Neural progenitor cell (in vitro differentiated cells): ENCODE measurements around the gene TRAF7. TPM values are rescaled to one million over a fixed set of nuclear protein-coding genes. Genes with fewer than 3 reads are reported as not detected.

ENCODE experiments used
- DNase-seq: peaks from one replicate; pipeline ENCODE4 v3.0.0-alpha.2; 2016; ENCODE audit warnings: low spot score
- H2AFZ ChIP-seq: fragments of 200-600 bp; sonication (generic); replicated peaks from 2 replicates; pipeline ENCODE4 v1.6.1; 2016; ENCODE audit warnings: antibody characterized with exemption
- H3F3A ChIP-seq: fragments of 200-600 bp; sonication (generic); 2 replicates; pipeline ENCODE4 v1.6.1; 2016; ENCODE audit warnings: antibody characterized with exemption, low read depth
- H3K27ac ChIP-seq: fragments of 200-600 bp; sonication (generic); 2 replicates; pipeline ENCODE4 v1.5.1; 2016; ENCODE audit warnings: mild to moderate bottlenecking
- H3K27me3 ChIP-seq: fragments of 200-600 bp; sonication (generic); 2 replicates; pipeline ENCODE4 v1.6.1; 2016; ENCODE audit warnings: mild to moderate bottlenecking, moderate library complexity
- H3K36me3 ChIP-seq: fragments of 200-600 bp; sonication (generic); 2 replicates; pipeline ENCODE4 v1.5.1; 2016
- H3K4me1 ChIP-seq: fragments of 200-600 bp; sonication (generic); 2 replicates; pipeline ENCODE4 v1.6.1; 2016; ENCODE audit warnings: mixed run types
- H3K4me2 ChIP-seq: fragments of 200-600 bp; sonication (generic); 2 replicates; pipeline ENCODE4 v1.6.1; 2016
- H3K4me3 ChIP-seq: fragments of 200-600 bp; sonication (generic); 2 replicates; pipeline ENCODE4 v1.5.1; 2016
- H3K79me2 ChIP-seq: fragments of 200-600 bp; sonication (generic); 2 replicates; pipeline ENCODE4 v1.6.1; 2016; ENCODE audit warnings: low read depth
- H3K9ac ChIP-seq: fragments of 200-600 bp; sonication (generic); 2 replicates; pipeline ENCODE4 v1.6.1; 2016
- H3K9me3 ChIP-seq: fragments of 200-600 bp; sonication (generic); 2 replicates; pipeline ENCODE4 v1.5.1; 2016; ENCODE audit warnings: low read depth
- H4K20me1 ChIP-seq: fragments of 200-600 bp; sonication (generic); 2 replicates; pipeline ENCODE4 v1.6.1; 2016; ENCODE audit warnings: low read depth
- H3K27ac Mint-ChIP-seq: 3 replicates; pipeline ENCODE4 v1.8.0; 2021; ENCODE audit warnings: mixed read lengths
- H3K27me3 Mint-ChIP-seq: 2 replicates; pipeline ENCODE4 v1.8.0; 2022; ENCODE audit warnings: low read depth, mild to moderate bottlenecking, inconsistent platforms, moderate library complexity, mixed read lengths; ENCODE audit not compliant: insufficient read depth
- H3K36me3 Mint-ChIP-seq: 3 replicates; pipeline ENCODE4 v1.8.0; 2021; ENCODE audit warnings: mixed read lengths
- H3K4me1 Mint-ChIP-seq: 3 replicates; pipeline ENCODE4 v1.8.0; 2021; ENCODE audit warnings: mixed read lengths
- H3K4me3 Mint-ChIP-seq: 3 replicates; pipeline ENCODE4 v1.8.0; 2021; ENCODE audit warnings: mild to moderate bottlenecking, moderate library complexity, mixed read lengths
- H3K9me3 Mint-ChIP-seq: 3 replicates; pipeline ENCODE4 v1.8.0; 2020; ENCODE audit warnings: mixed read lengths
- EZH2 ChIP-seq: fragments of 200-600 bp; sonication (generic); IDR thresholded peaks from 2 replicates; pipeline ENCODE4 v1.6.1; 2017; ENCODE audit warnings: antibody characterized with exemption, mild to moderate bottlenecking, moderate library complexity
- EZH2phosphoT487 ChIP-seq: fragments of 200-600 bp; sonication (generic); IDR thresholded peaks from 2 replicates; pipeline ENCODE4 v1.6.1; 2017; ENCODE audit warnings: antibody characterized with exemption
- total RNA-seq: library from RNA; depleted of rRNA; stranded (reverse); fragments of >200 nt; gene quantifications from 2 replicates; pipeline ENCODE4 v1.2.3, GENCODE V29; 2015; ENCODE audit warnings: low replicate concordance
- TF ChIP-seq, protein P1 (sequence below): fragments of 200-600 bp; sonication (generic); IDR thresholded peaks from 2 replicates; pipeline ENCODE4 v1.5.1; 2017; ENCODE audit warnings: antibody characterized with exemption, mild to moderate bottlenecking

TRAF7 gene
- total RNA-seq, 1 donor from 2014 or later: 24.1 TPM

DNA sequence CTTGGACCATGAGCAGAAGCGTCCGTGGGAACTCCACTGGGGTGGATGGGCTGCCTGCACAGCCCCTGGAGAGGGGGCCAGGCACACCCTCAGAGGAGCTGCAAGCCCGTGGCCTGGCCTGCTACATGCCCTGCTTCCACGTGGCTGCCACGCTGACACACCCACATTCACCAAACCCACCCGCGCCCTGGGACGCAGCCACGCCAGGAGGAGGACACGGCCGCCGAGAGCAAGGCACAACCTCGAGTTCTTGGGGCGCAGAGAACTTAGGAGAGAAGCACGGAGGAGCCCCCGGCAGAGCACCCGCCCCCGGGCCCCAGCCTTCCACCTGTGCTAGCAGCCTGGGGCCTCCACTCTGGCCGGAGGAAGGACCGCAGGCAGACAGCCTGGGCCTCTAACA lies 22.0 kb downstream of the TRAF7 start:
- no peak overlapping the region for H3K27ac Mint-ChIP-seq

DNA sequence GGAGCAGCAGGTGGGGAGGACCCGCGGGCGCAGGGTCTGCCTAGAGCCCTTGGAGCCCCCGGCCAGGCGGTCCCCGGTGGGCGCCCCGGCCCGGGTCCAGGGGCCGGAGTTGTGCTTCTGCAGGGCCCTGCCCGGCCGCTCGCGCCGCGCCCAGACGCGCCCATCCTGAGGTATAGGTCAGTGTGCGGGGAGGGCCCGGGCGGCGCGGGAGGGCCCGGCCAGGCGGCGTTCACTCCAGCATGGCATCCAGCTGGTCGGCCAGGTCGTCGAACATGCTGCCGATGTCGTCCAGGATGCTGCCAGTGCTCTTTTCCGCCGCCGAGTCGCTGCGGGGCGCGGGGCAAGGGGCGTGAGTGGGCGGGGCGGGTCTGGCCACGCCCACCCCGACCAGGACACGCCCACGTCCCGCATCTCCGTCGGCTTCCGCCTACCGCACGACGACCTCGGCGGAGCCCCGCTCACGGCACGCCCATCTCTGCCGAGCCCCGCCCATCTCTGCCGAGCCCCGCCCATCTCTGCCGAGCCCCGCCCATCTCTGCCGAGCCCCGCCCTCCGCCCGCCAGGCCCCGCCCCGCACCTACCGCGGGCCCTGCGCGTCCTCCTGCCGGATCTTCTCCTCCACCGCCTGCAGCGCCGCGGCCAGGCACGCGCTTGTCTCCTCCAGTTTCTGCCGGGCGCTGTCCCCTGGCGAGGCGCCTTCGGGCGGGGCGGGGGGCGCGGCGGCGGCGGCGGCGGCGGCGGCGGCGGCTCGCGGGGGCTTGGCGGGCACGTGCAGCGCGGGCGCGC lies 22.9 kb downstream of the TRAF7 start:
- H4K20me1 ChIP-seq: no peaks in the 10 kb centered on the region
- H3K27ac Mint-ChIP-seq: no peak overlapping the region
- H3F3A ChIP-seq: peaks cover 5% of the 10 kb centered on the region
- H3K9me3 ChIP-seq: no peaks in the 10 kb centered on the region
- no peak overlapping the region for H3K9ac ChIP-seq
- no peak overlapping the region for H2AFZ ChIP-seq
- no peaks in the 10 kb centered on the region for H3K79me2 ChIP-seq
- H3K4me1 ChIP-seq: no peaks in the 10 kb centered on the region
- DNase-seq: peak; percentile 76
- H3K27ac ChIP-seq: no peak overlapping the region
- H3K4me1 Mint-ChIP-seq: peaks cover 3% of the 10 kb centered on the region
- TF ChIP-seq EZH2phosphoT487 (no peak), EZH2 (no peak)
- peaks cover 6% of the 10 kb centered on the region for H3K27me3 Mint-ChIP-seq
- no peaks in the 10 kb centered on the region for H3K9me3 Mint-ChIP-seq
- no peak overlapping the region for H3K4me3 Mint-ChIP-seq
- no peak overlapping the region for H3K4me2 ChIP-seq
- H3K36me3 Mint-ChIP-seq: peaks cover 2% of the 10 kb centered on the region
- H3K27me3 ChIP-seq: no peaks in the 10 kb centered on the region
- no peaks in the 10 kb centered on the region for H3K36me3 ChIP-seq
- no peak overlapping the region for H3K4me3 ChIP-seq

More for the DNA sequence above, 22.0 kb downstream of the TRAF7 start:
- H3K27me3 Mint-ChIP-seq: peaks cover 5% of the 10 kb centered on the region
- H3K9ac ChIP-seq: no peak overlapping the region
- no peaks in the 10 kb centered on the region for H4K20me1 ChIP-seq
- no peaks in the 10 kb centered on the region for H3K27me3 ChIP-seq
- H3F3A ChIP-seq: peaks cover 5% of the 10 kb centered on the region
- no peak overlapping the region for H3K4me3 Mint-ChIP-seq
- no peaks in the 10 kb centered on the region for H3K9me3 ChIP-seq
- no peaks in the 10 kb centered on the region for H3K79me2 ChIP-seq
- no peak overlapping the region for H2AFZ ChIP-seq
- H3K27ac ChIP-seq: no peak overlapping the region
- no peak for TF ChIP-seq EZH2
- no peaks in the 10 kb centered on the region for H3K36me3 ChIP-seq
- H3K36me3 Mint-ChIP-seq: peaks cover 2% of the 10 kb centered on the region
- H3K4me3 ChIP-seq: no peak overlapping the region
- no peaks in the 10 kb centered on the region for H3K4me1 ChIP-seq
- H3K4me2 ChIP-seq: no peak overlapping the region
- no peaks in the 10 kb centered on the region for H3K9me3 Mint-ChIP-seq
- peaks cover 3% of the 10 kb centered on the region for H3K4me1 Mint-ChIP-seq
- no peak for DNase-seq

DNA sequence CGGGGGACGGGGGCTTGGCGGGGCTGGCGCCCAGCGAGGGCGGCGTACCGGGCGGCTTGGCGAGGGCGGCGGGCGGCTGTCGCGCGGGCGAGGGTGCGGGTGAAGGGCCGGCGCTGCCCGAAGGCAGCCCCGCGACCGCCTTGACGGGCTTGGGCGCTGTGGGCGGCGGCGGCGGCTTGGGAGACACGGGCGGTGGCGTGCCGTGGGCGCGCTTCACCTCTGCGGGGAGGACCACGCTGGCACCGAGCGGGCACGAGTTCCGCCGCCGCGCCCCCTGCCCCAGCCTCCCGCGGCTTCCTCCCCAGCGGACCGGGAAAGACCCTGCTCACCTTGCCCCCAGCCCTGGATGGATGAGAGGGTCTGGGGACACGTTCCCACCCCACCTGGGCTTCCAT lies 23.5 kb downstream of the TRAF7 start:
- no peak for TF ChIP-seq EZH2
- TF ChIP-seq, protein P1, sequence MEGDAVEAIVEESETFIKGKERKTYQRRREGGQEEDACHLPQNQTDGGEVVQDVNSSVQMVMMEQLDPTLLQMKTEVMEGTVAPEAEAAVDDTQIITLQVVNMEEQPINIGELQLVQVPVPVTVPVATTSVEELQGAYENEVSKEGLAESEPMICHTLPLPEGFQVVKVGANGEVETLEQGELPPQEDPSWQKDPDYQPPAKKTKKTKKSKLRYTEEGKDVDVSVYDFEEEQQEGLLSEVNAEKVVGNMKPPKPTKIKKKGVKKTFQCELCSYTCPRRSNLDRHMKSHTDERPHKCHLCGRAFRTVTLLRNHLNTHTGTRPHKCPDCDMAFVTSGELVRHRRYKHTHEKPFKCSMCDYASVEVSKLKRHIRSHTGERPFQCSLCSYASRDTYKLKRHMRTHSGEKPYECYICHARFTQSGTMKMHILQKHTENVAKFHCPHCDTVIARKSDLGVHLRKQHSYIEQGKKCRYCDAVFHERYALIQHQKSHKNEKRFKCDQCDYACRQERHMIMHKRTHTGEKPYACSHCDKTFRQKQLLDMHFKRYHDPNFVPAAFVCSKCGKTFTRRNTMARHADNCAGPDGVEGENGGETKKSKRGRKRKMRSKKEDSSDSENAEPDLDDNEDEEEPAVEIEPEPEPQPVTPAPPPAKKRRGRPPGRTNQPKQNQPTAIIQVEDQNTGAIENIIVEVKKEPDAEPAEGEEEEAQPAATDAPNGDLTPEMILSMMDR: no peak
- TF ChIP-seq EZH2phosphoT487: no peak
- Mint-ChIP-seq H3K27me3 (peaks cover 7% of the 10 kb centered on the region), H3K4me3 (no peak overlapping the region), H3K9me3 (no peaks in the 10 kb centered on the region), H3K4me1 (peaks cover 3% of the 10 kb centered on the region), H3K36me3 (peaks cover 2% of the 10 kb centered on the region), H3K27ac (no peak overlapping the region)
- H3K9me3 ChIP-seq: no peaks in the 10 kb centered on the region
- H3F3A ChIP-seq: peaks cover 5% of the 10 kb centered on the region
- H3K4me3 ChIP-seq: no peak overlapping the region
- H4K20me1 ChIP-seq: no peaks in the 10 kb centered on the region
- no peak for DNase-seq
- no peak overlapping the region for H3K4me2 ChIP-seq
- H2AFZ ChIP-seq: no peak overlapping the region
- no peaks in the 10 kb centered on the region for H3K79me2 ChIP-seq
- H3K4me1 ChIP-seq: no peaks in the 10 kb centered on the region
- H3K9ac ChIP-seq: no peak overlapping the region
- no peaks in the 10 kb centered on the region for H3K36me3 ChIP-seq
- H3K27ac ChIP-seq: no peak overlapping the region
- H3K27me3 ChIP-seq: no peaks in the 10 kb centered on the region

DNA sequence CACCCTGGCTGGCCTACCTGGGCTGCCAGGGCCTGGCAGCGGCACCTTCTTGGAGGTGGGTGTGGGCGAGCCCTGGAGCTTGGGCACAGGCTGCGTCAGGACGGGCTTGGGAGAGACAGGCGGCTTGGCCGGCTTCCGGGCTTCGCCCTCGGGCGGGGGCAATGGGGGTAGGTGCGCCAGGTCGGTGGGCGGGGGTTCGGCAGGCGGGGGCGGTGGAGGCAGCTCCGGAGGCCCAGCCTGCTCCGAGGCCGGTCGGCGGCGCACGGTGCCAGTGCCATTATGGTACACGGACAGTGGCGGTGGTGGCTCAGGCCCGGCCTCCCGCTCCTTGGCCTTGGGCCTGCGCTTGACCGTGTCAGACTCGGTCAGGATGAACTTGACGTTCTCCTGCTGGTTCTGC lies 24.0 kb downstream of the TRAF7 start:
- no peak overlapping the region for H3K27ac Mint-ChIP-seq
- no peak overlapping the region for H3K9ac ChIP-seq
- H3K4me3 ChIP-seq: no peak overlapping the region
- no peak overlapping the region for H2AFZ ChIP-seq
- H3K36me3 Mint-ChIP-seq: peaks cover 2% of the 10 kb centered on the region
- H3K4me3 Mint-ChIP-seq: no peak overlapping the region
- H3K36me3 ChIP-seq: no peaks in the 10 kb centered on the region
- H3K4me1 Mint-ChIP-seq: peaks cover 3% of the 10 kb centered on the region
- no peak overlapping the region for H3K4me2 ChIP-seq
- H3K9me3 ChIP-seq: no peaks in the 10 kb centered on the region
- H3K27ac ChIP-seq: no peak overlapping the region
- H4K20me1 ChIP-seq: no peaks in the 10 kb centered on the region
- no peaks in the 10 kb centered on the region for H3K4me1 ChIP-seq
- H3K79me2 ChIP-seq: no peaks in the 10 kb centered on the region
- peaks cover 5% of the 10 kb centered on the region for H3F3A ChIP-seq
- H3K9me3 Mint-ChIP-seq: no peaks in the 10 kb centered on the region
- peaks cover 10% of the 10 kb centered on the region for H3K27me3 Mint-ChIP-seq
- TF ChIP-seq, protein P1: no peak
- TF ChIP-seq EZH2phosphoT487: no peak
- TF ChIP-seq EZH2: no peak
- no peak for DNase-seq
- H3K27me3 ChIP-seq: no peaks in the 10 kb centered on the region
